Skeletal muscle satellite cell (primary cell): Measurements from ENCODE around the gene VWA8.
A peak's percentile ranks its signal among the peaks of the same experiment; 100 is the strongest.
"Not testable (repeated sequence)": the region's sequence is repeated elsewhere in the genome, so short reads cannot be mapped to it uniquely, and the experiment has no call there.

Experiments used
- H3K27me3 ChIP-seq: 2 replicates; pipeline ENCODE4 v1.7.0; 2013; ENCODE audit warnings: low read length; ENCODE audit not compliant: control insufficient read depth, insufficient read depth
- H3K36me3 ChIP-seq: 2 replicates; pipeline ENCODE4 v1.7.0; 2013; ENCODE audit warnings: mild to moderate bottlenecking, control low read depth, low read length; ENCODE audit not compliant: insufficient read depth
- H3K4me1 ChIP-seq: 2 replicates; pipeline ENCODE4 v1.7.0; 2013; ENCODE audit warnings: low read length; ENCODE audit not compliant: control insufficient read depth, insufficient read depth
- H3K4me2 ChIP-seq: 2 replicates; pipeline ENCODE4 v1.7.0; 2013; ENCODE audit warnings: mild to moderate bottlenecking, low read length
- H3K4me3 ChIP-seq: 2 replicates; pipeline ENCODE4 v1.7.0; 2013; ENCODE audit warnings: low read length
- H3K9ac ChIP-seq: 2 replicates; pipeline ENCODE4 v1.7.0; 2013; ENCODE audit warnings: mild to moderate bottlenecking, low read depth, low read length, moderate library complexity
- H3K9me3 ChIP-seq: replicated peaks from 2 replicates; pipeline ENCODE4 v1.7.0; 2013; ENCODE audit warnings: mild to moderate bottlenecking, control low read depth, low read length

The VWA8 gene

GRCh38 chr13:41820581-41821237 lies 140.2 kb downstream of the VWA8 start:
- Histone ChIP-seq H3K4me1 (peaks cover 5% of the 10 kb centered on the region), H3K36me3 (no peaks in the 10 kb centered on the region), H3K9ac (no peak overlapping the region), H3K9me3 (no peaks in the 10 kb centered on the region), H3K4me2 (no peak overlapping the region), H3K27me3 (no peaks in the 10 kb centered on the region), H3K4me3 (no peak overlapping the region)

- no peaks in the 10 kb centered on the region for H3K36me3 ChIP-seq
- H3K4me1 ChIP-seq = peaks cover 12% of the 10 kb centered on the region
- H3K4me2 ChIP-seq = no peak overlapping the region
- no peak overlapping the region for H3K9ac ChIP-seq
- H3K27me3 ChIP-seq = no peaks in the 10 kb centered on the region
- no peaks in the 10 kb centered on the region for H3K9me3 ChIP-seq
- no peak overlapping the region for H3K4me3 ChIP-seq
Measured at GRCh38 chr13:41816057-41816456, 144.9 kb downstream of the VWA8 start.

- peaks cover 12% of the 10 kb centered on the region for H3K4me1 ChIP-seq
- H3K36me3 ChIP-seq = no peaks in the 10 kb centered on the region
- no peak overlapping the region for H3K4me3 ChIP-seq
- peak overlapping the region; percentile 44 for H3K4me2 ChIP-seq
- H3K27me3 ChIP-seq = no peaks in the 10 kb centered on the region
- no peaks in the 10 kb centered on the region for H3K9me3 ChIP-seq
- no peak overlapping the region for H3K9ac ChIP-seq
Measured at GRCh38 chr13:41813426-41813825, 147.5 kb downstream of the VWA8 start.

GRCh38 chr13:41812851-41813250 lies 148.1 kb downstream of the VWA8 start:
- no peaks in the 10 kb centered on the region for H3K9me3 ChIP-seq

GRCh38 chr13:41812237-41812636 lies 148.7 kb downstream of the VWA8 start:
- H3K9ac ChIP-seq = no peak overlapping the region
- H3K4me1 ChIP-seq = peaks cover 12% of the 10 kb centered on the region
- H3K4me3 ChIP-seq = no peak overlapping the region
- H3K36me3 ChIP-seq = no peaks in the 10 kb centered on the region
- H3K4me2 ChIP-seq = no peak overlapping the region
- H3K27me3 ChIP-seq = no peaks in the 10 kb centered on the region
- no peaks in the 10 kb centered on the region for H3K9me3 ChIP-seq

More at GRCh38 chr13:41812851-41813250, 148.1 kb downstream of the VWA8 start:
- no peak overlapping the region for H3K4me2 ChIP-seq
- H3K9ac ChIP-seq = no peak overlapping the region
- H3K4me1 ChIP-seq = peaks cover 12% of the 10 kb centered on the region
- no peaks in the 10 kb centered on the region for H3K27me3 ChIP-seq
- no peak overlapping the region for H3K4me3 ChIP-seq
- H3K36me3 ChIP-seq = no peaks in the 10 kb centered on the region

- H3K4me2 ChIP-seq = no peak overlapping the region
- no peaks in the 10 kb centered on the region for H3K36me3 ChIP-seq
- peaks cover 12% of the 10 kb centered on the region for H3K4me1 ChIP-seq
- H3K9me3 ChIP-seq = no peaks in the 10 kb centered on the region
- H3K27me3 ChIP-seq = no peaks in the 10 kb centered on the region
- H3K4me3 ChIP-seq = no peak overlapping the region
- H3K9ac ChIP-seq = no peak overlapping the region
Measured at GRCh38 chr13:41811588-41812021, 149.3 kb downstream of the VWA8 start.

- no peak overlapping the region for H3K4me3 ChIP-seq
- H3K4me1 ChIP-seq = peaks cover 12% of the 10 kb centered on the region
- no peak overlapping the region for H3K4me2 ChIP-seq
- H3K9ac ChIP-seq = no peak overlapping the region
- no peaks in the 10 kb centered on the region for H3K36me3 ChIP-seq
- H3K9me3 ChIP-seq = no peaks in the 10 kb centered on the region
- H3K27me3 ChIP-seq = no peaks in the 10 kb centered on the region
Measured at GRCh38 chr13:41809962-41810361, 150.9 kb downstream of the VWA8 start.

- H3K4me1 ChIP-seq = peaks cover 11% of the 10 kb centered on the region
- not testable (repeated sequence) for H3K4me2 ChIP-seq, H3K9me3 ChIP-seq, H3K4me3 ChIP-seq, H3K9ac ChIP-seq, H3K36me3 ChIP-seq, H3K27me3 ChIP-seq
Measured at GRCh38 chr13:41803445-41803735, 157.5 kb downstream of the VWA8 start.

GRCh38 chr13:41802684-41803444 lies 158.0 kb downstream of the VWA8 start:
- Histone ChIP-seq H3K4me1 (peaks cover 11% of the 10 kb centered on the region), H3K27me3 (no peaks in the 10 kb centered on the region), H3K4me2 (no peak overlapping the region), H3K9me3 (no peaks in the 10 kb centered on the region), H3K4me3 (no peak overlapping the region), H3K36me3 (no peaks in the 10 kb centered on the region), H3K9ac (no peak overlapping the region)

GRCh38 chr13:41802043-41802683 lies 158.7 kb downstream of the VWA8 start:
- Histone ChIP-seq H3K27me3 (no peaks in the 10 kb centered on the region), H3K9me3 (no peaks in the 10 kb centered on the region), H3K9ac (no peak overlapping the region), H3K4me3 (no peak overlapping the region), H3K36me3 (no peaks in the 10 kb centered on the region), H3K4me1 (peaks cover 11% of the 10 kb centered on the region), H3K4me2 (no peak overlapping the region)

GRCh38 chr13:41791056-41791455 lies 169.9 kb downstream of the VWA8 start:
- Histone ChIP-seq H3K27me3 (no peaks in the 10 kb centered on the region), H3K4me2 (peak overlapping the region; percentile 6), H3K4me1 (peaks cover 15% of the 10 kb centered on the region), H3K36me3 (no peaks in the 10 kb centered on the region), H3K4me3 (no peak overlapping the region), H3K9ac (no peak overlapping the region), H3K9me3 (no peaks in the 10 kb centered on the region)
